SK-N-SH (cell line): ENCODE measurements around the gene POTEJ. TPM values are rescaled to one million over a fixed set of nuclear protein-coding genes. Genes with fewer than 3 reads are reported as not detected.
"Not testable (repeated sequence)": the region's sequence is repeated elsewhere in the genome, so short reads cannot be mapped to it uniquely, and the experiment has no call there.

Experiments used
- CTCF ChIA-PET: fragments of 300-600, 350-600 bp; formaldehyde crosslinking; extraction: SDS; loops from one replicate; lab custom pipeline; 2021; lab: Yijun Ruan, JAX
- POLR2A ChIA-PET: fragments of 350-600 bp; sonication (Branson Sonifier 250); formaldehyde crosslinking; extraction: SDS; loops from one replicate; lab custom pipeline; 2020; ENCODE audit warnings: antibody characterized with exemption, inconsistent platforms; lab: Yijun Ruan, JAX
- DNase-seq: peaks from one replicate; pipeline ENCODE4 v3.0.0; 2012
- H2AFZ ChIP-seq: fragments of 200-600 bp; sonication (generic); 2 replicates; pipeline ENCODE4 v1.8.1; 2016; ENCODE audit warnings: antibody characterized with exemption, mild to moderate bottlenecking, low read depth
- H3F3A ChIP-seq: fragments of 200-600 bp; sonication (generic); replicated peaks from 2 replicates; pipeline ENCODE3; 2016; ENCODE audit warnings: antibody characterized with exemption, mild to moderate bottlenecking; ENCODE audit not compliant: insufficient read depth
- H3K27ac ChIP-seq, 2 experiments: fragments of 200-500 bp in 1 of 2; fragments of 200-600 bp in 1 of 2; sonication (Bioruptor generic) in 1 of 2; sonication (generic), shearing (Covaris generic) in 1 of 2; 2 replicates each; pipeline versions ENCODE4 v1.5.1 to v1.6.1; 2014 to 2016; ENCODE audit warnings: low read depth in 2 of 2, inconsistent platforms in 1 of 2, low read length in 1 of 2, mild to moderate bottlenecking in 1 of 2, mixed read lengths in 1 of 2
- H3K27me3 ChIP-seq: fragments of 200-600 bp; sonication (generic), shearing (Covaris generic); 2 replicates; pipeline ENCODE4 v1.6.1; 2016; ENCODE audit warnings: mixed run types; ENCODE audit not compliant: insufficient read depth
- H3K36me3 ChIP-seq, 2 experiments: fragments of 200-500 bp in 1 of 2; fragments of 200-600 bp in 1 of 2; sonication (Bioruptor generic) in 1 of 2; sonication (generic) in 1 of 2; replicated peaks in 1 of 2; 2 replicates each; pipeline versions ENCODE3 to v1.5.1; 2014 to 2016; ENCODE audit warnings: low read length in 1 of 2, mild to moderate bottlenecking in 1 of 2; ENCODE audit not compliant: insufficient read depth in 2 of 2, control insufficient read depth in 1 of 2
- H3K4me1 ChIP-seq, 2 experiments: fragments of 200-500 bp in 1 of 2; fragments of 200-600 bp in 1 of 2; sonication (Bioruptor generic) in 1 of 2; sonication (generic), shearing (Covaris generic) in 1 of 2; 2 replicates each; pipeline versions ENCODE4 v1.5.1 to v1.6.1; 2014 to 2016; ENCODE audit warnings: low read depth in 1 of 2, low read length in 1 of 2, mixed run types in 1 of 2; ENCODE audit not compliant: insufficient read depth in 2 of 2, control insufficient read depth in 1 of 2
- H3K4me2 ChIP-seq: fragments of 200-600 bp; sonication (generic), shearing (Covaris generic); 2 replicates; pipeline ENCODE4 v1.6.1; 2017; ENCODE audit warnings: mixed run types
- H3K4me3 ChIP-seq, 2 experiments: fragments of 200-500 bp in 1 of 2; fragments of 200-600 bp in 1 of 2; sonication (Bioruptor generic) in 1 of 2; sonication (generic), shearing (Covaris generic) in 1 of 2; 2 replicates each; pipeline versions ENCODE4 v1.5.1 to v1.8.1; 2014 to 2016; ENCODE audit warnings: low read depth in 2 of 2, inconsistent platforms in 1 of 2, low read length in 1 of 2, mild to moderate bottlenecking in 1 of 2, mixed read lengths in 1 of 2, moderate library complexity in 1 of 2
- H3K79me2 ChIP-seq: fragments of 200-600 bp; sonication (generic); 2 replicates; pipeline ENCODE4 v1.8.1; 2017; ENCODE audit warnings: mild to moderate bottlenecking; ENCODE audit not compliant: insufficient read depth
- H3K9ac ChIP-seq: fragments of 200-600 bp; sonication (generic); 2 replicates; pipeline ENCODE4 v1.6.1; 2017; ENCODE audit warnings: mixed run types
- H3K9me2 ChIP-seq: fragments of 200-600 bp; sonication (generic); 2 replicates; pipeline ENCODE4 v1.6.1; 2017; ENCODE audit warnings: mixed run types
- H3K9me3 ChIP-seq: fragments of 200-600 bp; sonication (generic); 2 replicates; pipeline ENCODE4 v1.6.1; 2017; ENCODE audit warnings: mixed run types, mild to moderate bottlenecking, moderate library complexity
- H4K20me1 ChIP-seq: fragments of 200-600 bp; sonication (generic); 2 replicates; pipeline ENCODE4 v1.6.1; 2017; ENCODE audit warnings: mild to moderate bottlenecking, mixed run types; ENCODE audit not compliant: insufficient read depth
- GATA2 ChIP-seq: sonication (generic); formaldehyde crosslinking; IDR thresholded peaks from 2 replicates; pipeline ENCODE4 v1.5.0; 2020; ENCODE audit warnings: mild to moderate bottlenecking, missing genetic modification reagents
- WGBS: methylation state at CpG from one replicate; pipeline ENCODE4 v1.1.6; 2017; ENCODE audit warnings: low lambda C conversion rate; 5-methylcytosine and 5-hydroxymethylcytosine counted together
- polyA plus RNA-seq, 3 experiments: library from polyadenylated mRNA; depleted of rRNA; stranded (reverse); fragments of >200 nt; gene quantifications; 2 replicates each; pipeline ENCODE4 v1.2.3, GENCODE V29; 2012

POTEJ gene
- polyA plus RNA-seq, 1 of the 3 experiments (the other 2 are of a cell fraction): not detected

- 84% methylated on average over 9 of the region's 15 CpGs for WGBS
- POLR2A ChIA-PET: not testable (repeated sequence)
Observed at GRCh38 chr2:130610486-130610885, 754 bp upstream of the POTEJ start.

GRCh38 chr2:130628784-130629475, 17.7 kb downstream of the POTEJ start:
- DNase-seq, H2AFZ ChIP-seq, H3K4me3 ChIP-seq, POLR2A ChIA-PET, CTCF ChIA-PET, H3K9me2 ChIP-seq, H3F3A ChIP-seq, H3K27me3 ChIP-seq, H4K20me1 ChIP-seq, H3K36me3 ChIP-seq, H3K9me3 ChIP-seq, H3K9ac ChIP-seq, H3K79me2 ChIP-seq, H3K27ac ChIP-seq, H3K4me1 ChIP-seq, H3K4me2 ChIP-seq: not testable (repeated sequence)
- 58% methylated on average over 9 of the region's 10 CpGs for WGBS

More at GRCh38 chr2:130610486-130610885, 754 bp upstream of the POTEJ start:
- H3K9me2 ChIP-seq, H3F3A ChIP-seq, H2AFZ ChIP-seq, CTCF ChIA-PET, H3K9ac ChIP-seq, H3K9me3 ChIP-seq, H3K4me3 ChIP-seq, H4K20me1 ChIP-seq, DNase-seq, H3K27me3 ChIP-seq, H3K4me2 ChIP-seq, H3K4me1 ChIP-seq, H3K36me3 ChIP-seq, H3K79me2 ChIP-seq, H3K27ac ChIP-seq: not testable (repeated sequence)

- H3K27ac ChIP-seq, POLR2A ChIA-PET, H3K4me3 ChIP-seq, H3K27me3 ChIP-seq, H4K20me1 ChIP-seq, H3K9ac ChIP-seq, H3K4me2 ChIP-seq, H3K9me2 ChIP-seq, H3K79me2 ChIP-seq, H3K4me1 ChIP-seq, DNase-seq, H3K36me3 ChIP-seq, CTCF ChIA-PET, H2AFZ ChIP-seq, H3F3A ChIP-seq, H3K9me3 ChIP-seq: not testable (repeated sequence)
- 32% methylated on average over 2 of the region's 2 CpGs for WGBS
Observed at GRCh38 chr2:130638973-130639372, 27.7 kb downstream of the POTEJ start.

- H4K20me1 ChIP-seq, H3K79me2 ChIP-seq, POLR2A ChIA-PET, H3K27me3 ChIP-seq, H2AFZ ChIP-seq, H3K4me2 ChIP-seq, H3K9me3 ChIP-seq, H3F3A ChIP-seq, CTCF ChIA-PET, H3K36me3 ChIP-seq, H3K4me1 ChIP-seq, H3K9ac ChIP-seq, H3K27ac ChIP-seq, H3K4me3 ChIP-seq: not testable (repeated sequence)
- 10% methylated on average over 4 of the region's 4 CpGs for whole genome bisulfite sequencing
- 0 out of 2 replicates have a peak, but pooled peaks have one; percentile 12 for TF ChIP-seq GATA2
- TF ChIP-seq, all 33 proteins: peak for 1; not testable (repeated sequence) for 32
- H3K9me2 ChIP-seq, DNase-seq: not testable (repeated sequence)
Observed at GRCh38 chr2:130641688-130642087, 30.4 kb downstream of the POTEJ start.

- H3K4me1 ChIP-seq, H3K4me3 ChIP-seq, H3K9me2 ChIP-seq, H3K27me3 ChIP-seq, CTCF ChIA-PET, DNase-seq, H2AFZ ChIP-seq, H4K20me1 ChIP-seq, H3K9ac ChIP-seq, H3K27ac ChIP-seq, H3K4me2 ChIP-seq, H3K79me2 ChIP-seq, H3K9me3 ChIP-seq, H3F3A ChIP-seq, POLR2A ChIA-PET, H3K36me3 ChIP-seq: not testable (repeated sequence)
- WGBS: 11% methylated on average over 1 of the region's 1 CpG
Observed at GRCh38 chr2:130649285-130649684, 38.0 kb downstream of the POTEJ start.

GRCh38 chr2:130664506-130664905, 53.3 kb downstream of the POTEJ start:
- not testable (repeated sequence) for DNase-seq

More at GRCh38 chr2:130664506-130664905, 53.3 kb downstream of the POTEJ start:
- H3K27ac ChIP-seq, H3K27me3 ChIP-seq, H3K79me2 ChIP-seq, H3K9me2 ChIP-seq, H3K9me3 ChIP-seq, H3K4me2 ChIP-seq, H3K4me3 ChIP-seq, H4K20me1 ChIP-seq, CTCF ChIA-PET, H2AFZ ChIP-seq, H3K4me1 ChIP-seq, H3F3A ChIP-seq, H3K9ac ChIP-seq, POLR2A ChIA-PET, H3K36me3 ChIP-seq: not testable (repeated sequence)
- WGBS: 20% methylated on average over 3 of the region's 6 CpGs
